Activated CD4-positive, alpha-beta T cell treated with anti-CD3 and anti-CD28 coated beads, Interleukin-2, amount 50 U/mL, for 16 hours (primary cell): ENCODE measurements around the gene MAPK8.

Experiments used
- DNase-seq: peaks from one replicate; pipeline ENCODE4 v3.0.0-alpha.2; 2020

The MAPK8 gene

DNA sequence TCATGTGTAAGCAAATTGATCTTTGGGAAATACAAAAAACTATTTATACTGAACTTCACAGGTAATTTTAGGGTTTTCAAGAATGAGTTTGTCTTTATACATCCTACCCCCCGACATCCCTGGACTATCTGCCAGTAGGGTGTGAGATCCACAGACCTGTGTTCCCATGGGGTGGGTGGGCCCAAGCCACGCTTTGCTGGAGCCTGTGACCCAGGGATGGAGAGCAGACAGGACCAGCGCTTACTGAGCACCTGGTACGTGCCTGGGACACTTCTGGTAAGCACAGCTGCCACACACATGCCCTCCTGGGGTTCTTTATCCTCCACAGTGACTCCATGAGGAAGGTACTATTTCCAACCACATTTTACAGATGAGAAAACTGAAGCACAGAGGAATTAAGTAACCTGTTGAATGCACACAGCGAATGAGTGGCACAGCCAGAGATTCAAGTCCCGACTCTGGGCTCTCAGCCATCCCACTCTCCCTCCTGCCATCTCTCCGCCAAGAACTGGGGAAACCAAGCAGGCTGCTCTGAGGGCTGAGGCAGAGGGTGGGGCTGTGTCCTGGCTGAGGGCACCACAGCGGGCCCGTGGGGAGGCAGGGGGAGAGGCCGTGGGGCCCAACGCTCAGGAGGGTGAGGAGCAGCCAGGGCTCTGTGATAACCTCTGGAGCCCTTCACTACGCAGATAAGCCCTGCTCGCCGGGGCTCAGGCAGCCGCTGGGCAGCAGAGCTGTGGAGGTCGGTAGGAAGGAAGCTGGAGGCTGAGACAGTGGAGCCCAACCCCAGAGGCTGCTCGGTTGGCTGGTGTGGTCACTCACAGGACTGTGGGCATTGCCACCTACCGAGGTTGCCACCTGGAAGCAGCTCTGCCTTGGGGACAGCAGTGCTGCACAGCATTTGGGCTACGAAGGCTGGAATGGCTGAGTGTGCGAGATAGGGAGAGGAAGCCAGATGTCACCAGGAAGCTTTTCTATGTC, 174.2 kb downstream of the MAPK8 start:
- DNase-seq, result no peak

GRCh38 chr10:48481385-48481784, 174.9 kb downstream of the MAPK8 start:
- DNase-seq, result no peak

DNA sequence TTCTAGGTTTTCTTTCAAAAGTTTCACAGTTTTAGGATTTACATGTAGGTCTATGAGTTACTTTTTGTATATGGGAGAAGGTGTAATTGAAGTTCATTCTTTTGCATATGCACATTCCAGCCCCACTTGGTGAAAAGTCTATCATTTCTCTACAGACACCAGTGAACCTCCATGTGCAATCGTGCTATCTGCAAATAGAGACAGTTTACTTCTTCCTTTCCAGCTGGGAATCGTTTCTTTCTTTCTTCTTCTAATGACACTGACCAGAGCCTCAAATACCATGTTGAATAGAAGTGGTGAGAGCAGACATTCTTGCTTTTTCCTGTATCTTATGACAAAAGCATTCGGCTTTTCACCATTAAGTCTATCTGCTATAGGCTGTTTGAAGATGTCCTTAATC, 175.7 kb downstream of the MAPK8 start:
- no peak for DNase-seq

DNA sequence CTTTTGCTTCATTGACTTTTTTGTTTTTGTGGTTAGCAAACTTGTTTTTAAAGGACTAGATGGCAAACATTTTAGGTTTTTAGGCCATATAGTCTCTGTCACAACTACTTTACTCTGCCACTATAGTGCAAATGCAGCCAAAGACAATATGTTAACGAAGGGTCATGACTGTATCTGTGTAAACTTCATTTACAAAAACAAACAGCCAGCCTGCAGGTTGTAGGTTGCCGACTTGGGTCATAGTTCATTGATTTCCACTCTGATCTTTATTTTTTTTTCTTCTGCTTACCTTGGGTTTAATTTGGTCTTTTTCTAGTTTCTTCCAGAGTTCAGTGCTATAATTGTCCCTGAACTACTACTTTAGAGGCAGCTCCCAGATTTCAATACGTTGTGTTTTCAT, 178.4 kb downstream of the MAPK8 start:
- no peak for DNase-seq

GRCh38 chr10:48485711-48486110, 179.2 kb downstream of the MAPK8 start:
- DNase-seq, result no peak

DNA sequence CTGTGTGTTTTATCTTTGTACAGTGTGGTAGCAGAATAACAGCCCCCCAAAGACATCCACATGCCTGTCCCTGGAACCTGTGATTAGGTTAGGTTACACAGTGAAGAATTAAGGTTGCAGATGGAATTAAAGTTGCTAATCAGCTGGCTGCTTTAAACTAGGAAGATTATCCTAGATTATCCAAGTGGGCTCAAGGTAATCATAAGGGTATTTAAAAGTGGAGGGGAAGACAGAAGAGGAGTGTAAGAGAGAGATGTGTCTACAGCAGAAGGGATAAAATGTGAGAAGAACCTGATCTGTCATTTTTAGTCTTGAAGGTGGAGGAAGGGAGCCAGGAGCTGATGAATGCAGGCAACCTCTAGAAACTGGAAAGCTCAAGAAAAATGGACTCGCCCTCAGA, 180.8 kb downstream of the MAPK8 start:
- DNase-seq, result no peak
